NCI-H2227 (cell line): ENCODE measurements around the gene SLC38A2.
A peak's percentile ranks its signal among the peaks of the same experiment; 100 is the strongest.

ENCODE experiments used
- DNase-seq: peaks from one replicate; lab custom pipeline; 2025; ENCODE audit not compliant: unreplicated experiment; lab: John Stamatoyannopoulos, UW

The SLC38A2 gene

DNA sequence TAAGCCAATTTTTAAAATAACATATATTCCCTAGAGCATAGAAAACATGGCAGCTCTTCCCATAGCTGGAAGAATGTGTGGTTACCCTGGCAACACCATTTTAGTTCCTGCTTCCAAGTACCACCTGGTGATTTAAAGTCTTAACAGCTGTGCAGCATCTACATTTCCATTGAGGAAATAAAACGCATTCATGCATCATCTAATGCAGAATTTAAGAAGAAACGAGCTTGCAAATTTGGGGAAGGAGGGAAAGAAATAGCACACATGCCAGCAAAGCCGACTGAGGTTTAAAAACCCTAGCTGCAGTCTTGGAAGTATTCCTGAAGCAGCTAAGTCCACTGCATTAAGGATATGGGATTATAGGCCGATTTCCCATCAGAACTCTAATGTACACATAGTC, 22.8 kb upstream of the SLC38A2 start:
- peak; percentile 4 for DNase-seq

DNA sequence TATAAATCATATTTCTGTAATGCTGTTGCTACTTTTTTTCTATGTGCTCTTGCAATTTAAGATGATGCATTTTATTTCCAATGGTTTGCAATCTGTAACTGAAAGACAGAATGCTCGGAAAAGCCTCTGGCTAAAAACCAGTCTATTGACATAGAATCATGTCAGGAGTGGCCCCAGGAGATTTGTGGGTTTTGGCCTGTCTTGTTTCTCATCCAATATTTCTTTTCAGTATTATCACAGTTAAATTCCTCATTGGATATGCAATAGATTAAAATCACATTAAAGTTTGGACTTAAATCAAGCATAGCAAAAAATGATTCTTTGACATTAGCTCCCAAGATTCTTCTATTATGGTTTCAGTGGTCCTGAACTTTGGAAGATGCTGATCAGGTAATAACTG, 19.1 kb upstream of the SLC38A2 start:
- no peak for DNase-seq

DNA sequence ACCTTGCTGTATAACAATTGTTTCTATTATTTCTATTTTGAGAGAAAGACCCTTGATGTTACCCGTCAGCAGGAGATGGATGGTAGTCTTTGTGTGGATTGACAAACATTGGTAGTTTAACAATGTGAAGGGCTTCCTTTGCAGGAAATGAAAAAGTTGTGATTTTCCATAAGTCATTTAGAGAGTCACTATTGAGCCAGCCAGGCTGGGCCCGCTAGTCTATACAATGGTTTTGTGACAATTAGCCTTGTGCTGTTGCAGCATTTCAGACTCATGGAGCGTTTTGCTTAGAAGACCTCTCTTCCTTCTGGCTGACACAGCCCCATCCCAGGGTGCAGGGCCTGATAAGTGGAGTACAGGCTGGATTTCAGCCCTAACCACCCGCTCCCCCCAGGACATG, 18.3 kb upstream of the SLC38A2 start:
- no peak for DNase-seq

DNA sequence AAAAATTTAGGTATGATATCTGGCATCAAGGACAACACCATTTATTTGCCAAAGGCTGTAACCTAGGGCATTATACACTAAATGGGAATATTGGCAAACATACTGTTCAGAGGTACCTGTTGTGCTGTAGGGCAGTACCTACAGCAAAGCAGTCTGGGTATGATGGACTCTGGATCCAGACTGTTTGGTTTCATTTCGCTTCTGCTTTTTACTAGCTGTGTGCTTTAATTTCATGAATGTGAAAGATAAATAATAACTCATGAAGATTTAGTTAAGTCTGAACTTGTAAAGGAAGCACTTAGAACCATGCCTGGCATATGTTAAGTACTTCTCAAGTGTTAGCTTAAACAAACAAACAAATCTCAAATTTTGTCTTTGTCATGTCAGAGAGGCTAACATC, 17.7 kb upstream of the SLC38A2 start:
- no peak for DNase-seq

DNA sequence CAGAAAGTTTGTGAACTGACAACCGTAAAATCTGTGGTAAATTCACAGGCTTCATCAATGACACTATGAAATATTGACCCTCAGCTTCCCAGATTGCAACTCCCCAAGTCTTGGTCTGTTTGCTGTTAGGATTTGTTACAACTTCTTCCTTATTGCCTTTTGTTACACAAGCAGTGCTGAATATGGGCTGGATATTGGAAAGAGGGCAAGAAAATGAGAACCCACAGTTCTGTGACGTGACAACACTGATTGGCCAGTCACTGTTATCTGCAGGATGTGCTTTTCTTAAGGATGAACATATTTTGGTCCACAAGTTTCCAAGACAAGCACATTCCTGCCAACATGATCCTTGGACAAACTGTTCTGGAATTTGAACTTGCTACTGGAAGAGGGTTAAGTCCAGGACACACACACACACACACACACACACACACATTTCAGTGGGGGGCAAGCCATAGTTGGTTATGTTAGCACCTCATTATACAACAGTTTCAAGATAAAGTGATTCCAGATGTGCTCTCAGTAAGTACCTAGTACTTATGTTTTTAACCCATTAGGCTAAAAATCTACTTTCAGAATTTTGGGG, 16.6 kb upstream of the SLC38A2 start:
- no peak for DNase-seq

DNA sequence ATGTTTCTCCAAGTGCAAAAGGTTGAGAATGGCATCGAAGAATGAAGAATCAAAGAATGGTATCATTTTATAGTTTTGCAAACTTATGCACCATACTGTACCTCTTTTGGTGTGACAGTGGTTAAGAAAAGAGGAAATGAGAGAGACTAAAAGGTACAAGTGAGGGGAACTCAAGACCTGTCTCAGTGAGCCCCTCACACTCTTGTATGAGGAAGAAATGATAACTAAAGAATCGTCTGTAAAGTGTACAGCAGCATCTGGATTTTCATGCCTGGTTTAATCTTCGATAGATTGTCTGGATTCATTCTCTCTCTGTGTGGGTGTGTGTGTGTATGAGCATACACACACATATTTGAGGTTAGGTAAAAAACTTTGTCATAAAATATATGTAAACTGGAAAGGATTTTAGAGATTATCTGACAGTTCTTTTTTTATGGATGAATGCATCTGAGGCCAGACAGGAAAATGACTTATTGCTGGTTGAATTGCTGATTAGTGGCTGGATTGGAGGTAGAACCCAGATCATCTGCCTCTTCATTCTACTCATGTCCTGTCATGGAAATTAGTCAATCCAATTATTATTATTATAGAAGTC, 16.0 kb upstream of the SLC38A2 start:
- no peak for DNase-seq

DNA sequence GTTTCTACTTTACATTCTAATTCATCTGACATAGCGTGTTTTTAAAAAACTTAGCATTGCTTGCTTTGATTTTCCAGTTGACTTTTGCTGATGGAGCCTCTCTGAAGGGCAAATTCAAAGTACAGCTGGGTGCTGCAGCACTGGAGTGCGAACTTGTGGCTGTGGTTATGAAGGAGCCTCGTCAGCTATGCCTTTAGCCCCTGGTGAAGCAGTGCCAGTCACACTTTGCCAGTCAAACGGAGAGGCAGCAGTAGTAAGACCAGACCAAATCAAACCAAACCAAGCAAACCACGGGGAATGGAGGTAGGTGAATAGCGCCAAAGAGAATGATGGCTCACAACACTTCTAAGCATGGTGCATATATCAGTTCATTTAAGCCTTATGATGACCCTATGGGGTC, 15.1 kb upstream of the SLC38A2 start:
- no peak for DNase-seq

DNA sequence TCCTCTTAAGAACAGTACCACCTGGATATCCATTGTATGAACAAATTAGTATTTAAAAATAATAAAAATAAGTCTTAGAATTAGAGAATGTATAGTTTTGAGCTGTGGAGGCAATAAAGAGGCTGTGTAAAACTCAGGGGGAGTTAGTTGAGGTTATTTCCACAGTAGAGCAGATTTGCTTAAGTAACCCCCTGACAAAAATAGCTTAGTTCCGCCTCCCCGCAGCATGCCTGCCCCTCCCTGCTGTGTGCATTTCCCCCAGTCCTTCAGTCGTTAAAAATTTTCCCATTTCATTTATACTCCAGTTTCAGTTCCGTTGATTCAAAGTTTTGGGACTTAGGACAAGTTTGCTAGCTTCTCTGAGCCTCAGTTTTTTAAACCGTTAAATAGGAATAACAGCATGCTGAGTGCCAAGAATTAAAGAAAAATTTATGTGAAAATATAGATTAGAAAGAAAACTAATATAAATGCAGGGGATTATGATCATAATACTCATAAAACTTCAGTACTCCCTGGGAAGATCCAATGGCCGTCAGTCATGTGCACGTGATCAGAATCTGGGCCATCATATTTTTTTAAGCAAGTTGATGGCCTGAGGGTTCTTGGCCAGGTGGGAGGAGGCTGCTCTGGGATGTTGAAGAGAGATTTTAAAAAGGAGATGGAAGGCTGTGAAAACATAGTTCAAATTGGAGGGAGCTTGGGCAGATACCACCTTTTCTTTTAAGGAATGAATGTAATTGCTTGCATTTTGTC, 14.5 kb upstream of the SLC38A2 start:
- DNase-seq, result no peak

DNA sequence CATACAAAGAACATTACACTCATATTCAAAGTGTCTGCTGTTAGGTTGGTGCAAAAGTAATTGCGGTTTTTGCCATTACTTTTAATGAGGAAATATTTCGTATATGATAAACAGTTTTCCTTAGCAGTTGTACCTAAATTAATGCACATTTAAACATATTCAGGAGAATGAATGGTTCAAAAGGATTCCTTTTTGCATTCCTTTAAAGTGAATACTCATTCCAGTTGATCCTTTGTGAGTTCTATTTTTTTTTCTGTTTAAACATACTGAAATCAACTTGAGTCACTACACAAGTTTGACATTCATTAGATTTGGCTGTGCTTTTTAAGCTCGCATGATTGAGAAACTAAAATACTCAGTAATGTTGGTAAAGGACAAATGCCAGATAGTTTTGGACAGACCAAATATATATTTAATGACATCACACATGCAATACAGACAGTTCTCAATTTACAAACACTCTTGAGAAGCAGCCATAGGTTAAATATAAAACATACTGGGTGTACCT, 13.8 kb upstream of the SLC38A2 start:
- DNase-seq, result no peak

DNA sequence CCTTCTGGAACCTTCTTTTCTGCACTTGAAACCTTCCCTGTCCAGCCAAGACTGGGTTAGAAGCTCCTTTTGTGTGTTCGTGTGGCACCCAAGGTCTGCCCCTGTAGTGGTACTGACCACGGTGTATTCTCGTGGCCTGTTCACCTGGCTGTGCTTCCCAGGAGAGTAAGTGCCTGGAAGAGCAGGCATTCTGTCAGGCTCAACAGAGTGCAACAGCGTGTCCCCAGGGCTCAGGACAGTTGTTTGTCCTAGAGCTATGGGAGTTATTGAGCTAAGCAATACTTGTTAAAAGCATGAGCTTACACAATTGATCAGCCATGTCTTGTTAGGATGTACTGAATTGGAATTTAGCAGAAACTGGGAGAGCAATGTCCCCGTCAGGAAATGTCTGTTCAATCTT, 12.9 kb upstream of the SLC38A2 start:
- DNase-seq, result no peak

DNA sequence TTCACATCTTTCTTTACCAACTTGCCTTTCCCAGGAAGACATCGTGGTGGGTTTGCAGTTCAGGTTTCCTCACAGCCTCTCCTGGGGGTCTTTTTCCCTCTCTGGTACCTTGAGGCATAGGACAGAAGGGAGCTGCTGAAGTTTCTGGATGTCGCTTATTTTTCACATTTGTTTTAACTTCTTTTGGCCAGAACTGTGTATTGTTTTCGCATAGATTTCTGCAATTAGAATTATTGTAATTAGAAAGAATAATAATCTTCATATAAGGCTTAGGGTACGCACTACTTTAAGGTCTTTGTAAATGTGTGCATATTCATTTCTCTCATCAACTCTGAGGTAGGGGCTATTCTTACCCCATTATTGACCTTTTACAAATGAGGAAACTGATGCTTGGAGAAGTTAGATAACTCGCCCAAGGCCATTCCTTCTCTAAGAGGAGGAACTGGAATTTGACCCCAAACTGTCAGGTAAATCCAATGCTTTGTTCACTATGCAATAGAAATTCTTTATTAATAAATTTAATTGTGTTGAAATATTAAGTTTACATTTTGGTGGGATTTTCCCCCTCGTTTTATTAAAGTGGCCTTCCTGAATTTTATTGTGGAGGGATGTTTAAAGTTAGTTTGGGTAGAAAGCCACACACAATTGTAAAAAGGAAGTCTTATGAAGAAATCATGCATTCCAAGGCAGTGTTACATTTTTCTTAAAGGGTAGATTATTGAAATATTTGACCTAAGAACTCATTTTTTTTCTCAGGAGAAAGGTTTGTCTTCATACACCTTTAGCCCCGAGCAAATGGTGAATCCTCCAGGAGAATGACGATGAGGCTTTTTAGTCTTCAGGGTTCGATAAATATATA, 12.1 kb upstream of the SLC38A2 start:
- no peak for DNase-seq

DNA sequence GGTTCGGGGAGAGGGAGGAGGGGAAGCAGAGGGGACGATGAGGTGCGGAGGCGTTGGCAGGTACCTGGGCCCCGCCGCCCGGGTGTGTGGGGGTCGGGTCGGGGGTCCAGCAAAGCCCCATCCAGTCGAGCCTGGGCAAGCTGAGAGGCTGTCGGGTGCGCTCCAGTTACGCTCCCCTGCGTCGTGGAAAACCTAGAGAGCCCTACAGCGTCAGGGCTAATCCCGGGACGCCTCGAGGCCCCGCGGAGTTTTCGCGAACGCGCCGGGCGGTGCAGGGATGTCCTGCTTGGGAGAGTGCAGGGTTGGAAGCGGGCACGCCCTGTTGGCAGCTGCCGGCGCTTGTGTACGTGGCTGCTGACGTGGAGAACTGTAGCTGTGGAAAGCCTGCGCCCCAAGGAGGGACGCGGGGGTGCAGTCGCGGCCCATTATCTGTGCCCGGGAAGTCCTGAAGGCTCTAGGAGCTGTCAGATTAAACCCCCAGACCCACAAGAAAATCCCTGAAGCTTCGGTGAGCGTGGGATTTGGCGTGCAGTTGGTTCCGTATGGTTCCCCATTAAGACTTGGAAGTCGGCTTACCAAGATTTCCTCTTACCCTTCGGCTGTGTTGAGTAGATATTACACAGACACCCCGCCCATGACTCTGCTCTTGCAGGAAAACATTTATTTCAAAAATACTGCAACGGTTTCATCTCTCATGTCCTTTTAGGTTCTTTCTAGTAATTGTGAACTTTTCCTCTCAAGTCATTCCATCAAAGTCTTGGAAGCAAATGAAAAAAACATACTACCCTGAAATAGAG, 11.3 kb upstream of the SLC38A2 start:
- DNase-seq, result peak; percentile 70

DNA sequence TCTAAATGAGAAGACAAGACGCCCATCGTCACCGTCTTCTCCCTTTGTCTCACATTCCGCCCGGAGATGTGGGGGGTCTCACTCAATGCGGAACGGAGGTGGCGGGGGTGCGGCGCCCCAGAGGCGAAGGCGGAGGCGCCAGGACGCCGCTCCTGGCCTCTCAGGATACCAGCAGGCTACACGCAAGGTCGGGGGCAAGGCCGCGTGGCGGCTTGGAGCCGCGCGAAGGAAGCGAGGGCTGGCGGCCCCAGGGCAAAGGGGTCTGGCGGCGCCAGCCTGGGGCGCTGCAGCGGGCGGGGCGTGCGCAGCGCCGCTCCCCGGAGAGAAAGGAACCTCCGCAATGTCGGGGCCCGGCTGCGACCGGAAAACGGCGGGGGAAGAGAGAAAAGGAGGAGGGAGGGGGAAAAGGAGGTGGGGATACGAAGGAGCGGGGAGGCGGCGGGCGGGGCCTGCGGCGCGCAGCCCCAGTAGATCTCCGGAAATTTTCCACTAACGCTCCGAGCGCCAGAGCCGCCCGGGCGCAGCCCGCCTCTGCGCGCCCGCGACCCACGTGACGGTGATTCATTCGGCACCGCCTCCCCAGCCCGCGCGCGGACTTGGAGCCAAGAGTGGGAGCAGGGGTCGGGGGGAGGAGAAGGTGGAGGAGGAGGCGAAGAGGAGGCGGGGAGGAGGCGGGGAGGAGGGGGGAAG, 10.5 kb upstream of the SLC38A2 start:
- peak; percentile 95 for DNase-seq

DNA sequence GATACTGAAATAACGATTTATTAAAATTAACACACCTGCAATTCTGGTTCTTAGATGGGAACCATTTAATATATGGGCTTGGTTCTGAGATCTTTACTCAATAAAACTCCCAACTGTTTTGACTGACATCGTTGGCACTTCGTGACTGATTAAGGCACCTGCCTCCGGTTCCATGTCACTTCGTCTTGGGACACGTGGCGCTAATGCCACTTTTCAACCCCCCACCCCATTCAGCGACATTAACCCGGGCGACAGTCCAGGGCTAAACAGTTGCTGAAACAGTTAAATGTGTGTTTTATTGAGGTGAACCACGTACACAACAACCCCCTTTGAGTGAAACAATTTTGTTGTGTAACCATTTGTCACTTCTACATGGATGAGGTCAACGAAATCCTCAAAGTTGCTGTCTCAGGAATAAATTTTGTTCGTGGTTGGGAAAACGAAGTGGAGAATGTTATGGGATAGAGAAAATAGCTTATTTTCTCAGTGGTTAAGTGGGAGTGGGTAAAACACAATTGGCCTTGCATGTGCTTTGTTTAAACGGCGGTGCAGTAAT, 9.9 kb upstream of the SLC38A2 start:
- DNase-seq, result no peak

DNA sequence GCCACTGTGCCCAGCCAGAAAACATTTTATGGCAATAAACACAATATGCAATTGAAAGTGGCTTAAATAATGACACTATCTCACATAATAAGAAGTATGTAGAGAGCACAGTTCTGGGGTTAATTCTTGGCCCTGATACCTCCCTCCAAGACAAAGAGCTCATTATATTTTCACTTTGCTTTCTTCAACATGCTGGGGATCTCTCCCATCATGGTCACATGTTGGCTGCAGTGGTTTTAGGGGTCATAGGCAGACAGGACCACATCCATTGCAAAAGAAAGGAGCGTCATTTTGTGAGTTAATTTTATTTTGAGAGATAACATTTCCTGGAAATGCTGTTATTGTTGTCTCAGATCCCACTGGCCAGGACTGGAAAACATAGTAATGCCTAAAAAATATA, 8.3 kb upstream of the SLC38A2 start:
- DNase-seq, result no peak

DNA sequence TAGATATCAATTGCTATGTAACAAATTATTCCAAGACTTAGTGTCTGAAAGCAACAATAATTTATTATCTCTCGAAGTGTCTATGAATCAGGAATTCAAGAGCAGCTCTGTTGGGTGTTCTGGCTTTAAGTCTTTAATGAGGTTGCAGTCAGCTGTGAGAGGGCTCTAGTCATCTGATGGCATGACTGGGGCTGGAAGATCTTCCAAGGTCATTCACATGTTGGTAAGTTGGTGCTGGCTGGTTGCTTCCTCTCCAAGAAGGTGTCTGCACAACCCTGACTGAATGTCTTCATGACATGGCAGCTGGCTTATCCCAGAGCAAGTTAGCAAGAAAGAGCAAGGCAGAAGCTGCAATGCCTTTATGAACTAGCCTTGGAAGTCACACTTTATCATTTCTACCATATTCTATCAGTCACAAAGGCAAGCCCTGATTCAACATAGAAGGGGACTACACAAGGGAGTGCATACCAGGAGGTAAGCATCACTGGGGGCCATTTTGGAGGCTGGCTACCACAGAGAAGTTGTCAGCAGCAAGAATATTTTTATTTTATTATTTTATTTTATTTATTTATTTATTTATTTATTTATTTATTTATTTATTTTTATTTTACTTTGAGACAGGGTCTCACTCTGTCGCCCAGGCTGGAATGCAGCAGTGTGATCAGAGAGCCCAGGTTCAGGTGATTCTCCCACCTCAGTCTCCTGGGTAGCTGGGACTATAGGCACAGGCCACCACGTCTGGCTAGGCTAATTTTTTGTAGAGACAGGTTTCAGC, 7.6 kb upstream of the SLC38A2 start:
- no peak for DNase-seq

DNA sequence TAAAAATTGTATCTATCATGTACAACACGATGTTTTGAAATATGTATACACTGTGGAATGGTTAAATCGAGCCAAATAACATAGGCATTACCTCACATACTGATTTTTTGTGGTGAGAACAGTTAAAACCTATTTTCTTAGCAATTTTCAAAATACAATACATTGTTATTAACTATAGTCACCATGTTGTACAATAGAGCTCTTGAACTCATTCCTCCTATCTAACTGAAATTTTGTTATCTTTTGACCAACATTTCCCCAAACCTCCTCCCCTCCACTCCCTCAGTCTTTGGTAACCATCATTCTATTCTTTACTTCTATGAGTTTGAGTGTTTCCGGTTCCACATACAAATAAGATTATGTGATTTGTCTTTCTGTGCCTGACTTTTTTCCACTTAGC, 6.8 kb upstream of the SLC38A2 start:
- no peak for DNase-seq

DNA sequence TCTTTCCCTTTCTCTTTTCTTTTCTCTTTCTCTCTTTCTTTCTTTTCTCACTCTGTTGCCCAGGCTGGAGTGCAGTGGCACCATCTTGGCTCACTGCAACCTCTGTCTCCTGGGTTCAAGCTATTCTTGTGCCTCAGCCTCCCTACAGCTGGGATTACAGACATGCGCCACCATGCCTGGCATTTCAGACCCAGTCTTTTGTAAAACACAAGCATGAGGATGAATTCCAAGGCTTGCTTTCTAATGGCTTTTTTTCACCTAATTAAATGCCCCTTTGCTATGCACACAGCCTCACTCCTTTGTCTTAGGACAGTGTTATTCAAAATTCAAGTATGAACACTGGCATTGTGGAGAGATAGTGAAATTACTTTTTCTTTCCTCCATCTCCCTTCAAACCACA, 6.0 kb upstream of the SLC38A2 start:
- DNase-seq, result no peak

DNA sequence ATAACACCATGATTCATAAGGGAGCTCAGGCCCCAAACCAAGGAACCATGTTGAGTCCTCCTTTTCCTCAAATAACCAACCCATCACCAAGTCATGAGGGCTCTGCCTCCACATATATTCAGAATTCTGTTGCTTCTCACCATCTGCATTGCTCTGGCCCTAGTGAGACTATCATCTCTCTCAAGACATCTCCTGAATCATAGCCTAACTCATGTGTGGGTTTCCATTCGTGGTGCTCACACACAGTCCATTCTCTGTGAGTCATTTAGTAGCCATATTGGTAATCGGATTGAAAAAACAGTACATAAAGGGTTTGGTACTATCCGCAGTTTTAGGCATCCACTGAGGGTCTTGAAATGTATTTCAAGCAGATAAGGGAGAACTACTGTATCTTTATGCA, 5.1 kb upstream of the SLC38A2 start:
- no peak for DNase-seq
